ENCODE results near the gene MEPE.

- TF ChIP-seq EZH2phosphoT487 (IDR thresholded peaks at IDR 0.05; ENCODE audit: insufficient read depth, low read depth) (no peak), EZH2 (IDR thresholded peaks at IDR 0.05; ENCODE audit: insufficient read depth, poor library complexity, severe bottlenecking) (no peak)
Measured at GRCh38 chr4:87838890-87839591, 6.3 kb downstream of the MEPE start.

Data from GM23248 (cell line).